Ectodermal cell (in vitro differentiated cells): ENCODE results near the gene HTR2C.
"Not testable (repeated sequence)": the region's sequence is repeated elsewhere in the genome, so short reads cannot be mapped to it uniquely, and the experiment has no call there.

Experiments used
- H3K27ac ChIP-seq: 2 replicates; pipeline ENCODE4 v1.7.0; 2013; ENCODE audit warnings: mild to moderate bottlenecking, low read depth, low read length; ENCODE audit not compliant: insufficient read depth, poor library complexity, severe bottlenecking
- H3K27me3 ChIP-seq: 2 replicates; pipeline ENCODE4 v1.7.0; 2013; ENCODE audit warnings: mild to moderate bottlenecking, low read length; ENCODE audit not compliant: insufficient read depth, control insufficient read depth, poor library complexity, severe bottlenecking
- H3K36me3 ChIP-seq: one replicate; pipeline ENCODE4 v1.7.0; 2013; ENCODE audit warnings: low read length; ENCODE audit not compliant: control insufficient read depth, insufficient read depth
- H3K4me1 ChIP-seq: one replicate; pipeline ENCODE4 v1.7.0; 2013; ENCODE audit warnings: low read length; ENCODE audit not compliant: control insufficient read depth, insufficient read depth
- H3K4me3 ChIP-seq: 2 replicates; pipeline ENCODE4 v1.7.0; 2013; ENCODE audit warnings: low read depth, low read length, control low read depth; ENCODE audit not compliant: insufficient read depth
- H3K9me3 ChIP-seq: 2 replicates; pipeline ENCODE4 v1.7.0; 2013; ENCODE audit warnings: mild to moderate bottlenecking, low read length, moderate library complexity; ENCODE audit not compliant: control insufficient read depth
- WGBS, 2 experiments: methylation state at CpG; one replicate each; pipeline ENCODE4 v1.1.7; 2013; ENCODE audit warnings: missing lambda C conversion rate in 2 of 2; 5-methylcytosine and 5-hydroxymethylcytosine counted together

Gene HTR2C

GRCh38 chrX:114933291-114933690, 349.4 kb downstream of the HTR2C start:
- not testable (repeated sequence) for H3K27me3 ChIP-seq, H3K9me3 ChIP-seq, H3K36me3 ChIP-seq, H3K4me3 ChIP-seq, H3K27ac ChIP-seq, H3K4me1 ChIP-seq
- 84 to 86% methylated on average over 1 to 2 of the region's 2 CpGs for WGBS, 2 experiments

- not testable (repeated sequence) for H3K36me3 ChIP-seq, H3K27ac ChIP-seq, H3K4me3 ChIP-seq, H3K9me3 ChIP-seq, H3K4me1 ChIP-seq, H3K27me3 ChIP-seq
- 40 to 92% methylated on average over 1 to 3 of the region's 3 CpGs for WGBS, 2 experiments
Observed at GRCh38 chrX:114937090-114937489, 353.2 kb downstream of the HTR2C start.

GRCh38 chrX:114952696-114953095, 368.8 kb downstream of the HTR2C start:
- WGBS, 2 experiments, result 100% methylated on average over 2 of the region's 2 CpGs; no CpG with 5 or more reads in 1 of the 2 experiments
- Histone ChIP-seq H3K27ac (no peak overlapping the region), H3K4me3 (no peak overlapping the region), H3K36me3 (no peaks in the 10 kb centered on the region), H3K27me3 (no peaks in the 10 kb centered on the region), H3K9me3 (no peaks in the 10 kb centered on the region), H3K4me1 (no peaks in the 10 kb centered on the region)
